ENCODE measurements around the gene OSBPL9. TPM values are rescaled to one million over a fixed set of nuclear protein-coding genes. Genes with fewer than 3 reads are reported as not detected.
"Not testable (repeated sequence)": the region's sequence is repeated elsewhere in the genome, so short reads cannot be mapped to it uniquely, and the experiment has no call there.

The OSBPL9 gene
- total RNA-seq, 4 donors from 2014 or later, result 65.8 to 206 (median 136) TPM

- Histone ChIP-seq H3K9me3 (no peaks in the 10 kb centered on the region), H3K27me3 (no peaks in the 10 kb centered on the region), H3K36me3 (no peaks in the 10 kb centered on the region), H3K27ac (peak overlapping the region; percentile 75 to 99 (median 82)), H3K4me1 (peaks cover 78 to 85% of the 10 kb centered on the region in 2 donors), H3K4me3 (no peak overlapping the region)
- in situ Hi-C loops (cut with MboI; ENCODE audit: low sequenced_read_pairs in 4 of 4) (loop anchor here in 2 of 4 donors (25.0 kb wide), 1 partner anchor 119 kb away; no protein-coding TSS in a partner anchor), intact Hi-C loops (cut with DNase I; ENCODE audit: low total_unique reads) (no loop called here)
- no peak for DNase-seq
- TF ChIP-seq CTCF (IDR thresholded peaks at IDR 0.05 in 4 of 5, conservative IDR thresholded peaks at IDR 0.05 in 1 of 5), result no peak
- no peak for TF ChIP-seq POLR2A (IDR thresholded peaks at IDR 0.05)
- no peak for ATAC-seq
Observed at GRCh38 chr1:51643362-51643761, 26.5 kb downstream of the OSBPL9 start.

GRCh38 chr1:51644020-51644419, 27.1 kb downstream of the OSBPL9 start:
- H3K9me3 ChIP-seq, result no peaks in the 10 kb centered on the region
- no peak for ATAC-seq
- in situ Hi-C loops (cut with MboI; ENCODE audit: low sequenced_read_pairs in 4 of 4) (loop anchor here in 2 of 4 donors (25.0 kb wide), 1 partner anchor 118 kb away; no protein-coding TSS in a partner anchor), intact Hi-C loops (cut with DNase I; ENCODE audit: low total_unique reads) (no loop called here)
- H3K27me3 ChIP-seq, result no peaks in the 10 kb centered on the region
- H3K4me1 ChIP-seq, result peaks cover 78 to 85% of the 10 kb centered on the region in 2 donors
- H3K36me3 ChIP-seq, result no peaks in the 10 kb centered on the region
- TF ChIP-seq CTCF (IDR thresholded peaks at IDR 0.05 in 4 of 5, conservative IDR thresholded peaks at IDR 0.05 in 1 of 5) (no peak), POLR2A (IDR thresholded peaks at IDR 0.05) (no peak)
- DNase-seq, result no peak
- peak overlapping the region; percentile 75 to 99 (median 82) for H3K27ac ChIP-seq
- no peak overlapping the region for H3K4me3 ChIP-seq

GRCh38 chr1:51644533-51645197, 27.8 kb downstream of the OSBPL9 start:
- Histone ChIP-seq H3K4me1 (peaks cover 79 to 86% of the 10 kb centered on the region in 2 donors), H3K27ac (peak overlapping the region; percentile 75 to 99 (median 82)), H3K27me3 (no peaks in the 10 kb centered on the region), H3K9me3 (no peaks in the 10 kb centered on the region), H3K4me3 (no peak overlapping the region), H3K36me3 (no peaks in the 10 kb centered on the region)
- intact Hi-C loops (cut with DNase I; ENCODE audit: low total_unique reads), result no loop called here
- ATAC-seq (no peak), DNase-seq (no peak)
- TF ChIP-seq POLR2A (IDR thresholded peaks at IDR 0.05), result no peak
- no peak for TF ChIP-seq CTCF (IDR thresholded peaks at IDR 0.05 in 4 of 5, conservative IDR thresholded peaks at IDR 0.05 in 1 of 5)
- in situ Hi-C loops (cut with MboI; ENCODE audit: low sequenced_read_pairs in 4 of 4), result loop anchor here in 2 of 4 donors (25.0 kb wide), 1 partner anchor 118 kb away; no protein-coding TSS in a partner anchor

- peak overlapping the region; percentile 75 to 99 (median 82) for H3K27ac ChIP-seq
- H3K36me3 ChIP-seq; ATAC-seq; H3K4me3 ChIP-seq; intact Hi-C loops (cut with DNase I; ENCODE audit: low total_unique reads); DNase-seq; H3K27me3 ChIP-seq; H3K9me3 ChIP-seq: not testable (repeated sequence)
- in situ Hi-C loops (cut with MboI; ENCODE audit: low sequenced_read_pairs in 4 of 4), result loop anchor here in 2 of 4 donors (25.0 kb wide), 1 partner anchor 116 kb away; no protein-coding TSS in a partner anchor
- H3K4me1 ChIP-seq, result peaks cover 83 to 85% of the 10 kb centered on the region in 2 donors
Observed at GRCh38 chr1:51646592-51646991, 29.7 kb downstream of the OSBPL9 start.
